ENCODE measurements around the gene RARRES1.

Gene RARRES1

GRCh38 chr3:158765518-158766205, 33.4 kb upstream of the RARRES1 start:
- DNase-seq (ENCODE audit: low spot score): no peak

GRCh38 chr3:158763421-158763820, 31.2 kb upstream of the RARRES1 start:
- no peak for DNase-seq (ENCODE audit: low spot score)

DNA sequence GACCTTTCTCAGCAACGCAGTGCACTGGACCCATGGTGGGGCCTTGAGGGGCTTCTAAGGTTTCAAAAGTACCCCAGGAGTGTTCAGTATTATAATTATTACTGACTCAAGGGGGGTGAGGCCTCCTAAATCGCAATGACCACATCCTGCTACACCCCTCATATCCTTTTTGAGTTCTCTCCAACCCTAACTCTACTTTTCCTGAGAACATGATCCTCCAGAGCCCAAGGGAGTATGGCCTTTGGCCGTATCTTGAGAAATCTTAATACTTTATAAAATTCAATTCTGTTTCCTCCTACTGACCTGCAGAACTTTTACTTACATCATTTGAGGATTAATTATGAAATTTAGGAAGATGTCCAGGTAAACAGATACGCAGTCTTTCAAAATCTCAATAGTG, 30.4 kb upstream of the RARRES1 start:
- no peak for DNase-seq (ENCODE audit: low spot score)

DNA sequence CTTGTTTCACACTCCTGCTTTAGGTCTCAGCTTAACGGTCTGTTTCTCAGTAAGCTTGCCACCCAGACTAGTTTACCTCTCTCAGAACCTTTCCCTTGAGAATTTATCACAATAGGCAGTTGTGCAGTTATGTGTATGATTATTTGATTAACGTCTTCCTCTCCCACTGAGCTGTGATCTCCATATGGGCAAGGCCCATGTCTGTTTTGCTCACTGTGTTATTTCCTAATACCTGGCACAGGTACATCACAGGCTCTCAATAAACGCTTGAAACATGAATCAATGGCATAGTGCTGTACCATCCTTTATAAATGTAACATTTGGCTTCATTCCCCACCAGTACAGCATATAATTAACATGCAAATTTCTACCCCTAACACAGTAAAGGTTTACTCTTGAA, 29.1 kb upstream of the RARRES1 start:
- DNase-seq (ENCODE audit: low spot score): no peak

- no peak for DNase-seq (ENCODE audit: low spot score)
Measured at GRCh38 chr3:158755421-158755820, 23.2 kb upstream of the RARRES1 start.

- DNase-seq (ENCODE audit: low spot score): no peak
Measured at GRCh38 chr3:158753854-158754253, 21.6 kb upstream of the RARRES1 start.

- DNase-seq (ENCODE audit: low spot score): no peak
Measured at GRCh38 chr3:158751316-158751715, 19.1 kb upstream of the RARRES1 start.

GRCh38 chr3:158750016-158750415, 17.8 kb upstream of the RARRES1 start:
- no peak for DNase-seq (ENCODE audit: low spot score)

DNA sequence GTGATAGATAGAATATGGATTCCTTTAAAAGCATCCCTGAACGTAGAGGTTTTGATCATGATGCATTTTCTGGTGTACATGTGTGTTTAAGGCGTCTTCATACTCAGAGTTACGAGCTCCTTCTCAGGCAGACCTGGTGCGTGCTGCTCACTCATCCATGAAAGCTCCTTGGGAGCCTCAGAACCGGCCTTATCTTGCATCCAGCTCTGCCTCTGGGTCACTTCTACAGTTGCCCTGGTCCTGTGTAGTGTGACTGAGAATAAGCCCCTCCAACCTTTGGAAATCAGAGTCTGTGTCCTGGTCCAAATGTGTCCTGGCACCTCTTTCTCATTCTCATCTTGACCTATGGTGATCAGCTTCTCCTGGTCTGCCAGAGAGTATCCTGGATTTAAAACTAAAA, 17.3 kb upstream of the RARRES1 start:
- no peak for DNase-seq (ENCODE audit: low spot score)

GRCh38 chr3:158748237-158748828, 16.1 kb upstream of the RARRES1 start:
- no peak for DNase-seq (ENCODE audit: low spot score)

- DNase-seq (ENCODE audit: low spot score): no peak
Measured at GRCh38 chr3:158747417-158747816, 15.2 kb upstream of the RARRES1 start.

DNA sequence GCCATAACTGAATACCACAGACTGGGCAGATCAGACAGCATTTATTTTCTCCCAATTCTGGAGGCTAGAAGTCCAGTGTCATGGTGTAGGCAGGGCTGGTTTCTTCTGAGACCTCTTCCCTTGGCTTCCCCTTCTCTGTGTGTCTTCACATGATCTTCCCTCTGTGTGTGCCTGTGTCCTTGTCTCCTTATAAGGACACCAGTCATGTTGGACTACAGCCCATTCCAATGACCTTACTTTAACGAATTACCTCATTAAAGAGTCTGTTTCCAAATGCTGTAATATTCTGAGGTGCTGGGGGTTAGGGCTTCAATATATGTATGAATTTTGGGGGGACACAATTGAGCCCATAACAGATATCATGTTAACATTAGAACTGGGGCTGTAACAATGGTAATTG, 13.3 kb upstream of the RARRES1 start:
- DNase-seq (ENCODE audit: low spot score): no peak

DNA sequence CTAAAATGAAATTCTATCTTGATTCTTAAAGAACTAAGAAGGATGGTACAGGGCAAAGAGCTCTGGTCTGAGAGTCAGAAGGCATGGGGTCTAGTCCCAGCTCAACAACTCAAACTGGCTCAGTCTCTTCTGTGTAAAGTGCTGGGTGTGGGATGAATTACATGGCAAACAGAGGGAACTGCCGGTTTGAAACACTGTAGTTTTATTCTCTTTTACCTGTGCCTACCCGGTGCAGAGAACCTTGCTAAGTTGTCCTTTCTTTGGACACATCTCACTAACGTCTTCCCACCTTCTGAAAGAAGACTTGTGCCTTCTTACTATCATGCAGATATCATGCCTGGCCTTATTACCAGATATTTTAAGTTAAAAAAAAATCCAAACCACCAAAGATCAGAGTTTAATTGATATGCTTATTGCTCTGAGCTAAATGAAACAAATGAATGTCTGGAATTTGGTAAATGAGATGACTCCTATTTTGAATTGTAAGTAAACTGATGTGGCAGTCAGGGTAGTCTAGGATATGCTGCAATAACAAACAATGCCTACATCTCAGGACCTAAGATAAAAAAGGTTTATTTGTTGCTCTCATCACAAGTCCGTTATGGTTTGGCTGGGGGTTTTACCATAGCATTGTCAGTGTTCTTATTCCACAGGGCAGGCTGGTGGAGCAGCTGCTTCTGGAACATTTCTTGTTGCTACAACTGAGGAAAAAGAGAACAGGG, 12.5 kb upstream of the RARRES1 start:
- DNase-seq (ENCODE audit: low spot score): no peak

DNA sequence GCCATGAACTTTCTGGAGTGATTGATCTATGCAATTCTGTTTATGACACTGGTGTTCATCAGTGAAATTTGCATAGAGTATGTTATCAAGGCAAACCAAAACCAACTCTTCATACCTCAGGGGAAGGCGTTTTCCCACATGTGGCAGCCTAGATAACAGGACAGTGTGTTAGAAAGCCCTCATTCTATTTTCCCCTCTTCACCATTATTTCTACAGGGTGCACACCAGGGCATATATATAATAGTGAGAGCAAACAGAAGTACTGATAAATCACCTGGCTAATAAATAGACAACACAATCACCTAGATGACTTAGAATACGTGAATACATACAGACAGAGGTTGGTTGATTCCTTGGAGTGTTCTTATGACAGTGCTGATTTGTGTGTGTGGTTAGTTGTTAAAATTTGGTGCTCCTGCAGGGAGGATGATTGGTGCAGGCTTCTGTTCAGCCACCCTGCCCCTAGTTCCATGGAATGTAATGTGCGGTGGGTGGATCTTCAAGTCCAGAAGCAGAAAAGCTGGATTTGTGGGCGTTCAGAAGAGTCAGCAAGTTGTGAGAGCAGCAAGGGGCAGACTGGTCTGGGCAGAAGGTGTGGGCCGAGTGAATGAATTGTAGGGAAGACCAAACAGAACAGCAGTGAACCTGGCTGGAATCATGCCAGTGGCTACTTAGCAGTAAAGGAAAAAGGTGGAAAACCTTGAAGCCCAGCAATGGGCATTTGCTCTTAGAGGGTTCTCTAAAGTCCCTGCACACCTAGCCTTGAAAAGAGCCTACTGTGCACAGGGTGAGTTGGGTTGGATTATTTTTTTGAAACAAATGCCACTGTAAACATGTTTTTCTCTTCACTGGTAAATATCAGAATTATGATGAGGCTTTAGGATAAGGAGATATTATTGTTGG, 11.7 kb upstream of the RARRES1 start:
- no peak for DNase-seq (ENCODE audit: low spot score)

DNA sequence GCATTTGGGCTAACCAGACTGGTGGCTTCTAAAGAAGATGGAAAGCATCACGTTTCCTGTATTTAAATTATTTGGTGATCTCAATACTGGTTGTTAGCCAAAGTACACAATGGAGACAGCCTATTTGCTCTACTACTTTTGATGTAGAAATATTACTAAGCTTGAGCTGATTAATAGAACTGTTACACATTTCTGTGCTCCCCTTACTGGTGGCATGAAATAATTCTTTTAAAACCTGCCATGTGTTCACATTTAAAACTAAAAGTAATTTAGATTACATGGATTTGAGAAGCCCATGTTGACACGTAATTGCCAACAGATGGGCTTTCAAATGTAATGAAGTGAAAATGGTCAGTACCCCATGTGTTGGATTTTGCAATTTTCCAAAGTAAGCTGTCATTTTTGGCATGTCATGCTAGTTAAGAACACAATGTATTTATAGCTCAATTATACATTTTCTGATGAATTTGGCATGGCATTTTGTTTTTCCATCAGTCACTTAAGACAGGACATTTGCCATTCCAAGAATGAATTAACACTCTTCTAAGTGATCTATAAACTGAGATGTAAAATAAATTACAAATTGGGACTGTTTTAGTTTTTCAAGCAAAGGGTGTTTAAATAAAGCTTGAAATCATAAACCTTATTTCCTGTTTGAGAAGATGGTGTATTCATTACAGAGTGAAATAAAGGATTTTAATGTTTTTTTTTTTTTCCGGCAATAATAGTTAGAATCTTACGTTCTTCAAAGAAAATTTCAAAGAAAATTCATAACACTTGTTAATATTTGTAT, 10.8 kb upstream of the RARRES1 start:
- DNase-seq (ENCODE audit: low spot score): no peak

DNA sequence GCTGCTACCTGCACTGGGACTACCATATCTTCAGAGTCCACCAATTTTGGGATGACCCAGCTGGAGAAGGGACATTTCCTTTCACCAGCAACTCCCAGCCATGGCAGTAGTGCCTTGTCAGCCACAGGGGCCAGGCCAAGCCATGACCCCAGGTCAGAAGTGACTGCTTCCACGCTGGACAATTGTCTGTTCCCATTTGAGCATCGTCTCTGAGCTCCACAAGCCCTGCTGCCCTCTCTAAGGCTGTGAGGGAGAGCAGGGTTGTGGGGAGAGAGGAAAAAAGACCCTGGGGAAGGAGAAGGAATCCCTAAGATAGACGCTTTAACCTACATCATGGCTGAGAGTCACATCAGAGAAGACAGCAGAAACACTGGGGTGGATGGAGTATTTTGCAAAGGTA, 7.4 kb upstream of the RARRES1 start:
- DNase-seq (ENCODE audit: low spot score): no peak

DNA sequence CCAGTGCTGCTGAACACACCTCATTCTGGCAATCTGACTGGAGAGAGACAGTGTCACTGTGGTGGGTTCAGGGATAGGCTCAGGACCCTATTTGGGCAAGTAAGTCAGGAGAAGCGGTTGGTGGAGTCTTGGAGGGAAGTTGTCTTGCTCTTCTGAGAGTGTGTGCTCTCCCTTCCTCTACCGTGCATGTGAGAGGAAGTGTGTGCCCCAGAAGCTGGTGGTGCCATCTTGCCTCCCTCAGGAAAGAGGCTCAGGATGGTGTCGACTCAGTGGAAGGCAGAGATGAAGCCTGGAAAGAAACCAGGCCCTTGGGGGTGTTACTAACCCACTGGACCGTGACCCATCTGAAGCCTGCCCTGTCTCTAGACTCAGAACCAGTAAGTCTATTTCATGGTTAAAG, 6.8 kb upstream of the RARRES1 start:
- no peak for DNase-seq (ENCODE audit: low spot score)

GRCh38 chr3:158738653-158739052, 6.4 kb upstream of the RARRES1 start:
- DNase-seq (ENCODE audit: low spot score): no peak

- DNase-seq (ENCODE audit: low spot score): no peak
Measured at GRCh38 chr3:158737976-158738615, 5.8 kb upstream of the RARRES1 start.

DNA sequence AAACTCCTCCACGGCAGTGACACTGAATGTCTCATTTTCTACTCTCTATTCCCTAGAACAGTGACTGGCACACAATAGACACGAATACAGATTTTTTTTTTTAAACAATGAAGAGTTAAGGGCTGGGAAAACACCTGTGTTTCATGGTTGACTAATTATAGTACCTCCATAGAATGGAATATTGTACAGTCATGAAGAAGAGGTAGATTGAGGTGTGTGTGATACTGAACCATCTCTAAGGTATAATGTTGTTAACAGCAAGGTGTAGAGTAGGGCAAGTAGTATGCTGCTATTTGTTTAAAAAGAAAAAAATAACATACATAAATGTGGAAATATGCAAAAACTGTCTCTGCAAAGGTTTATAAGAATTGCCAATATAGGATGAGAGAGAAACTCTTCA, 5.2 kb upstream of the RARRES1 start:
- DNase-seq (ENCODE audit: low spot score): no peak
